GM10266 (cell line): Measurements from ENCODE around the gene ELL.

ENCODE experiments used
- DNase-seq: peaks from one replicate; pipeline ENCODE4 v3.0.0; 2012; ENCODE audit errors: extremely low spot score
- CTCF ChIP-seq: IDR thresholded peaks from 2 replicates; pipeline ENCODE4 v1.5.1; 2012; ENCODE audit warnings: mild to moderate bottlenecking, low read depth; ENCODE audit not compliant: control insufficient read depth, insufficient read depth; ENCODE audit errors: missing control alignments

The ELL gene

DNA sequence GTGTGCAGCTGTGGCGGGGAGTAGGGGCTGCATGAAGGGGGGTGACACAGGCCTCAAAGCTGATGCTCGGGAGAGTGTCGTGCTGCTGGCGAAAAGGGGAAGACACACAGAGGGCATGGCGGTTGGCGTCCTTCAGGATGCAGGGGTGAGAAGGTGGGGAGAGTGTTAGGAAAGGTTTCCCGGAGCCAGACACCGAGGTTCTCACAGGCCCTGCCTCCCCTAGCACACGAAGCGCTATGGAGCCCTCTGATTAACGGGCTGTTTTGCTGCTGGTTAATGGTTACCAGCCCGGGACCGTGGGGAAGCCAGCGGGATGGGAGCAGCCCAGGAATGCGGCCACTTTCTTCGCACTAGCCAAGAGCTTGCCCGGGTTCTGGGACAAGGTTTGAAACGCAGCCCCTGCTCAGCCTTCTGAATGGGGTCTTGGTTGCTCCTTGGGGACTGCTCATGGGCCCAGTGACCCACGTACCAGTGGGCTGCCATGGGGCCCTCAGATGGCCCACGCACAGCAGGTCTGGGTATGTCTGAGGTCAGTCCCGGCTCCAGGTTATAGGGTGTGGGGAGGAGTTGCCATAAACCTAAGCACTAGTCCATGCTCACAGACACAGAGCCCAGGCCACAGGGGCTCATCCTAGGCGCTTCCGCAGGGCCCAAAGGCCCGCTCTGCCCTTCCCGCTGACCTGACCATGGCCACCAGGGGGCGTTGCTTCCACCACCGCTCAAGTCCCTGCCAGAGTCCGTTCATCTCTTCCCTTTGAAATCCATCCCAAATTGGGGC is 52.6 kb downstream of the ELL start:
- DNase-seq: peak; percentile 64
- peak; percentile 64 for TF ChIP-seq CTCF

- no peak for TF ChIP-seq CTCF
- no peak for DNase-seq
These were observed 53.4 kb downstream of the ELL start for GRCh38 chr19:18468517-18468916.

- TF ChIP-seq CTCF: no peak
- DNase-seq: no peak
These were observed 53.9 kb downstream of the ELL start for GRCh38 chr19:18467978-18468377.

GRCh38 chr19:18466354-18466753 is 55.5 kb downstream of the ELL start:
- TF ChIP-seq CTCF: no peak
- DNase-seq: no peak

DNA sequence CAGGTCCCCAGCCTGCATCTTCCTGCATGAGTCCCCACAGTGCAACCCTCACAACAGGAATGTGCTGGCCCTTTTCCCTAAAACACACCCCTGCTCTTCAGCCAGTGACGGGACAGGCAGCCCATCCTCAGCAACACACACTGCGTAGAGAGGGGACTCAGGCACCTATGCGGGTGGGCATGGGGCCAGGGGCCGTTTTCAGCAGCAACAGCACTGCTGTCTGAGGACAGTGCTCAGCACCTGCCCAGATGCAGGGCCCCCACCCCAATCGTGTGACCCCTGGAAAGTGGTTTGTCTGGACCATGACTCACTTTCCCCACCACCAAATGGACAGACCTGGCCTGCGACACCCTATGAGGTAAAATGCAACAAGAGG is 55.9 kb downstream of the ELL start:
- no peak for TF ChIP-seq CTCF
- no peak for DNase-seq

- TF ChIP-seq CTCF: no peak
- DNase-seq: no peak
These were observed 56.5 kb downstream of the ELL start for GRCh38 chr19:18465214-18465963.

DNA sequence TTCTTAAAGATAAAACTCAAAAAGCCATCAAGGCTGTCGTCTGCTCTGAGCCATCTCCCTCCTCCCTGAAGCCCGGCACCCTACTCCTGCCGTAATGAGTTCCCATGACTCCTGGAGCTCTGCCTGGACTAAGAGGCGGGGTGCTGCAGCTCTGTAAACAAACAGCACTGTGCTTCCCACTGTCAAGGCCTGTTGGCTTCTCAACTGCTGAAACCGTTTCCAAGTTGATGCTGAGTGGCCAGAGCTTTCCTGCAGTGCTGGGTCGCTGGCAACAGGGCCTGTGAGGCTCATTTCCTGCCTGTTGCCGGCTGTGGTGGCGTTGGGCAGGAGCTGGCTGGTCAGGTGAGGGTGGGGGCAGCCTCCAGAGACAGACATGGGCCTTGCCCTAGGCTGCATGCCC is 57.2 kb downstream of the ELL start:
- TF ChIP-seq CTCF: no peak
- DNase-seq: no peak
